Cardiac muscle cell (in vitro differentiated cells and primary cell): ENCODE measurements around the gene MYH13. TPM values are rescaled to one million over a fixed set of nuclear protein-coding genes. Genes with fewer than 3 reads are reported as not detected.
A peak's percentile ranks its signal among the peaks of the same experiment; 100 is the strongest.

Source experiments
- DNase-seq, 2 donors: peaks; one replicate each; pipeline versions ENCODE4 v3.0.0 to v3.0.0-alpha.2; 2010 to 2017; ENCODE audit warnings: low read depth in 1 of 2, low spot score in 1 of 2
- H3K27ac ChIP-seq: fragments of 200-600 bp; sonication (generic); 2 replicates; pipeline ENCODE4 v1.5.1; 2016
- H3K27me3 ChIP-seq: fragments of 200-600 bp; sonication (generic); 2 replicates; pipeline ENCODE4 v1.6.0; 2016; ENCODE audit warnings: control low read depth
- H3K36me3 ChIP-seq: fragments of 200-600 bp; sonication (generic); 2 replicates; pipeline ENCODE4 v1.5.1; 2016; ENCODE audit warnings: control low read depth
- H3K4me1 ChIP-seq: fragments of 200-600 bp; sonication (generic); 2 replicates; pipeline ENCODE4 v1.8.1; 2017; ENCODE audit warnings: low read depth, mild to moderate bottlenecking, mixed run types
- H3K4me3 ChIP-seq: fragments of 200-600 bp; sonication (generic); 2 replicates; pipeline ENCODE4 v1.5.1; 2016; ENCODE audit warnings: mild to moderate bottlenecking
- H3K9me3 ChIP-seq: fragments of 200-600 bp; sonication (generic); 2 replicates; pipeline ENCODE4 v1.5.1; 2017; ENCODE audit warnings: low read depth, mild to moderate bottlenecking, control low read depth
- CTCF ChIP-seq: IDR thresholded peaks from 2 replicates; pipeline ENCODE4 v1.5.1; 2012; ENCODE audit warnings: low read depth, mild to moderate bottlenecking, low read length
- polyA plus RNA-seq: library from polyadenylated mRNA; unstranded; fragments of >200 nt; fragmentation: Nextera tagmentation; extraction: Ambion mirVana; gene quantifications from 2 replicates; pipeline ENCODE4 v1.2.1, GENCODE V29; 2016
- total RNA-seq: library from RNA; depleted of rRNA; stranded (reverse); fragments of >200 nt; gene quantifications from 2 replicates; pipeline ENCODE4 v1.2.3, GENCODE V29; 2016

MYH13 gene
- total and polyA plus RNA-seq, 2 experiments from 2014 or later, result 0.09 TPM; not detected in 1

GRCh38 chr17:10275418-10275817, 97.4 kb downstream of the MYH13 start:
- H3K27me3 ChIP-seq, result no peaks in the 10 kb centered on the region
- TF ChIP-seq CTCF, result no peak
- no peak overlapping the region for H3K4me3 ChIP-seq
- H3K27ac ChIP-seq, result no peak overlapping the region
- DNase-seq, result no peak
- no peaks in the 10 kb centered on the region for H3K4me1 ChIP-seq
- no peaks in the 10 kb centered on the region for H3K36me3 ChIP-seq
- H3K9me3 ChIP-seq, result no peaks in the 10 kb centered on the region

- H3K4me3 ChIP-seq, result no peak overlapping the region
- H3K27me3 ChIP-seq, result no peaks in the 10 kb centered on the region
- no peaks in the 10 kb centered on the region for H3K36me3 ChIP-seq
- no peaks in the 10 kb centered on the region for H3K4me1 ChIP-seq
- DNase-seq, result peak in 1 of 2 donors; percentile 89
- H3K9me3 ChIP-seq, result no peaks in the 10 kb centered on the region
- no peak overlapping the region for H3K27ac ChIP-seq
- no peak for TF ChIP-seq CTCF
These were observed 101.7 kb downstream of the MYH13 start for GRCh38 chr17:10271106-10271562.

- TF ChIP-seq CTCF, result no peak
- H3K9me3 ChIP-seq, result no peaks in the 10 kb centered on the region
- no peaks in the 10 kb centered on the region for H3K27me3 ChIP-seq
- no peaks in the 10 kb centered on the region for H3K36me3 ChIP-seq
- no peak for DNase-seq
- no peak overlapping the region for H3K4me3 ChIP-seq
- H3K27ac ChIP-seq, result no peak overlapping the region
- H3K4me1 ChIP-seq, result no peaks in the 10 kb centered on the region
These were observed 102.5 kb downstream of the MYH13 start for GRCh38 chr17:10270258-10270657.

DNA sequence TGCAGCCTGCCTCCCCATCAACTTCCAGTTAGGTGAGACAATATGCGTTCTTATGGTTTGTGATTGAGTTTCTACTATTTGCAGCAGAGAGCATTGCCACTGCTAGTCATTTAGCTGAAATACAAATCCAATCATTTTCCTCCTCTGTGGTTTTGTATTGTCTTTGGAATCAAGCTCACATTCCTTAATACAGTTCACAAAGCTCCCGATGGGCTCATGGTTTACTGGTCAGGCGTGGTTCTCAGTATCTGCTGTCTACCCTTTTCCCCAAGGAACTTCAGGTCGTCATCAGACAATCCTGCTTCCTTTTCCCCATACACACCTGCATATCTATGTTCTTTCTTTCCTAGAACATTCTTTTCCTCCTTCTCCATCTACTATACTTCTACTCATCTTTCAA, 104.8 kb downstream of the MYH13 start:
- no peak for TF ChIP-seq CTCF
- Histone ChIP-seq H3K9me3 (no peaks in the 10 kb centered on the region), H3K27ac (no peak overlapping the region), H3K36me3 (no peaks in the 10 kb centered on the region), H3K27me3 (peaks cover 4% of the 10 kb centered on the region), H3K4me1 (no peaks in the 10 kb centered on the region), H3K4me3 (no peak overlapping the region)
- DNase-seq, result peak in 1 of 2 donors; percentile 22

- no peak for TF ChIP-seq CTCF
- H3K27ac ChIP-seq, result no peak overlapping the region
- no peak overlapping the region for H3K4me3 ChIP-seq
- no peaks in the 10 kb centered on the region for H3K9me3 ChIP-seq
- no peak for DNase-seq
- no peaks in the 10 kb centered on the region for H3K36me3 ChIP-seq
- no peaks in the 10 kb centered on the region for H3K4me1 ChIP-seq
- H3K27me3 ChIP-seq, result peaks cover 4% of the 10 kb centered on the region
These were observed 106.4 kb downstream of the MYH13 start for GRCh38 chr17:10266296-10266876.
